Fibroblast of villous mesenchyme (primary cell): ENCODE data around the gene FADD. TPM values are rescaled to one million over a fixed set of nuclear protein-coding genes. Genes with fewer than 3 reads are reported as not detected.

Source experiments
- DNase-seq: peaks from one replicate; pipeline ENCODE4 v3.0.0-alpha.2; 2010; ENCODE audit warnings: low read depth
- H3K4me3 ChIP-seq: 2 replicates; pipeline ENCODE4 v1.5.1; 2011; ENCODE audit warnings: low read depth, mild to moderate bottlenecking, low read length
- total RNA-seq: library from RNA; depleted of rRNA; stranded (reverse); fragments of >200 nt; gene quantifications from 2 replicates; pipeline ENCODE4 v1.2.3, GENCODE V29; 2012
- TF ChIP-seq, protein P1 (sequence below): IDR thresholded peaks from 2 replicates; pipeline ENCODE4 v1.5.1; 2012; ENCODE audit warnings: low read depth, mild to moderate bottlenecking, low read length; ENCODE audit not compliant: insufficient read depth

The FADD gene
- total RNA-seq, 1 donor = 49.7 TPM

DNA sequence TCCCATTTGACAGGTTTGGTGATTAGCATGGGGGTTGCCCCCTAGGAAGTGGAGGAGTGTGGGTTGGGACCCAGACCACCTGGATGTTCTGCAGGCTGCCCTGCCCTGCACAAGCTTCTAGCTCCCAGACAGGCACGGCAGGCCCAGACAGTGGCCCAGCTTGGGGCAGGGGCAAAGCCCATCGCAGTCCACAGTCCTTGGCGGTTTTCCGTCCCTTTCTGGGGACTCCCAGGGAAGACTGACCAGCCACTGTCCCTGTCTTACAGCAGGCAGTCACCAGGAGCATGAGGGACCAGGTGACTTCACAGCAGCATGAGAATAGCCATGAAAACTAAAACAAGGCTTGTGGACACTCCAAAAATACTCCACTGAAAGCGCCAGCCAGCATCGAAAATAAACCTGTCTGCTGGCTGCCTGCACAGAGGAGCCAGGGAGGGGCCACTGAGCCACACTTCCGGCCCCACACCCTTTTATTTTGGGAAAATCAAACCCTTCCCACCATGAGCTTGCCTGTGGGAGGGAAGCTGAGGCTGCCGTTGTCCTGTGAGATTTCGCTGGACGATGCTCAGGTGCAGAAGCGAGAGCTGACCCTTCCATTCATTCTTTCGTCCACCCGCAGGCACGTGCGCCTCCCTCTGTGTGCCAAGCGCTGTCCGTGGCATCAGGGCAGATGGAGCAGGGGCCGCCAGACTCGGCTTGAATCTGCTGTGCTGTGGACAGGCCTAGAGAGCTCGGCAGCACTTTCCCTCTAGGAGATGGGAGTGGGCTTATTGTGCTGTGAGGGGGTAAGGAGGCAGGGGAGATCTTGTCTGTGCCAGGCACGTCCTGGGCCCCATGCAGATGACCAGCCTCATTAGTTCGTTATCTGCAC, 28.0 kb downstream of the FADD start:
- no peak for DNase-seq
- TF ChIP-seq, protein P1, sequence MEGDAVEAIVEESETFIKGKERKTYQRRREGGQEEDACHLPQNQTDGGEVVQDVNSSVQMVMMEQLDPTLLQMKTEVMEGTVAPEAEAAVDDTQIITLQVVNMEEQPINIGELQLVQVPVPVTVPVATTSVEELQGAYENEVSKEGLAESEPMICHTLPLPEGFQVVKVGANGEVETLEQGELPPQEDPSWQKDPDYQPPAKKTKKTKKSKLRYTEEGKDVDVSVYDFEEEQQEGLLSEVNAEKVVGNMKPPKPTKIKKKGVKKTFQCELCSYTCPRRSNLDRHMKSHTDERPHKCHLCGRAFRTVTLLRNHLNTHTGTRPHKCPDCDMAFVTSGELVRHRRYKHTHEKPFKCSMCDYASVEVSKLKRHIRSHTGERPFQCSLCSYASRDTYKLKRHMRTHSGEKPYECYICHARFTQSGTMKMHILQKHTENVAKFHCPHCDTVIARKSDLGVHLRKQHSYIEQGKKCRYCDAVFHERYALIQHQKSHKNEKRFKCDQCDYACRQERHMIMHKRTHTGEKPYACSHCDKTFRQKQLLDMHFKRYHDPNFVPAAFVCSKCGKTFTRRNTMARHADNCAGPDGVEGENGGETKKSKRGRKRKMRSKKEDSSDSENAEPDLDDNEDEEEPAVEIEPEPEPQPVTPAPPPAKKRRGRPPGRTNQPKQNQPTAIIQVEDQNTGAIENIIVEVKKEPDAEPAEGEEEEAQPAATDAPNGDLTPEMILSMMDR = no peak

DNA sequence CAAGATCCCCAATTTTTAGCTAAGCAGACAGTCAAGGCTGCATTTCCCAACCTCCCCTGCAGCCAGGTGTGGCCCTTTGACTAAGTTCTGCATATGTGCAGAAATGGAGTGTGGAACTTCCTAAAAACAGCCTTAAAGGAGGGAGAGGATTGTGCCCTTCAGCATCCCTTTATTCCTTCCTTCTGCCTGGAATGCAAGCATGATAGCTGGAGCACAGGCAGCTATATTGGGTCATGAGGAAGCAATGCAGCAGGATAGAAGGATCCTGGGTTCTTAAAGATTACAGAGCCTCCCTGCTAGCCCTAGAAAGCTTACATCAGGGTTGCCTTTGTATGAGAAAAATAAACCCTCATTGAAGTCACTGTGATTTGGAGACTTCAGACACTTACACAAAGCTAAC, 29.9 kb downstream of the FADD start:
- H3K4me3 ChIP-seq = no peak overlapping the region
- TF ChIP-seq, protein P1 = no peak
- no peak for DNase-seq

More for the DNA sequence above, 28.0 kb downstream of the FADD start:
- H3K4me3 ChIP-seq = no peak overlapping the region

DNA sequence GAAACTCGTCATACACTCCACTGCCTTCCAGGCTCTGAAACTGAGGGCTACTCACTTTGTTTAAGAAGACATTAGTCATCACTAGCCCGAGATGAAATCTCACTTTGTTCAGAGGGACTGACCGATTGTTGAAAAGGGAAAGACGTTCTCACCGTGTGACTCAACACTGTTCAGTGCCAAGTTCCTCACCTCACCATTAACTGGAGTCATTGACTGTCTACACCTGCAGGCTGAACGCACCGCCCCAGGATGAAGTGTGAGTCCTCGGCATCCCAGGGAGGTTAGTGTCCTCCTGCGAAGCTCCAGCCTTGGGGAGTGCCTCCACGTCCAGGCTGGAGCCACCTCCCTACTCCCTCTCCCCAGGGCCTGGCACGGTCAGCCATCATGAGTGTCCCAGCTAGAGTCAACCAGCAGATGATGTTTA, 30.4 kb downstream of the FADD start:
- peak; percentile 67 for DNase-seq
- TF ChIP-seq, protein P1 = no peak
- H3K4me3 ChIP-seq = no peak overlapping the region

DNA sequence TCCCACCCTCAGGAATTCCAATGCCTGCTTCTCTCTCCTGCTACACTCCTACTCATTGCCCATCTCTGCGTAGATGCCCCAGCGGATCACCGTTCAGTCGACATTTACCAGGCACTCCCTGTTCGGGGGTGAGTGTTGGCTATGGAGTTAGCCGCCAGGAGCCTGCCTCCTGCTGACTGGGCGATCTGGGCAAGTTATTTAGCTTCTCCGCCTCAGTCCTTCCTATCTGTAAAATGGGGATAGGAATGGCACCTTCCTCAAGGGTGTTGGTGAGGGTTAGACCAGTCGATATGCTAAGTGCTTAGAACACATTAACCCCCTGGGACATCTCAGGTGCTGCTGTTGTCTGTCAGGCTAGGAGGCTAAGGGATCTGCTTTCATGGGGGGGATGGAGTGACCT, 30.9 kb downstream of the FADD start:
- DNase-seq = no peak
- H3K4me3 ChIP-seq = no peak overlapping the region
- TF ChIP-seq, protein P1 = no peak

DNA sequence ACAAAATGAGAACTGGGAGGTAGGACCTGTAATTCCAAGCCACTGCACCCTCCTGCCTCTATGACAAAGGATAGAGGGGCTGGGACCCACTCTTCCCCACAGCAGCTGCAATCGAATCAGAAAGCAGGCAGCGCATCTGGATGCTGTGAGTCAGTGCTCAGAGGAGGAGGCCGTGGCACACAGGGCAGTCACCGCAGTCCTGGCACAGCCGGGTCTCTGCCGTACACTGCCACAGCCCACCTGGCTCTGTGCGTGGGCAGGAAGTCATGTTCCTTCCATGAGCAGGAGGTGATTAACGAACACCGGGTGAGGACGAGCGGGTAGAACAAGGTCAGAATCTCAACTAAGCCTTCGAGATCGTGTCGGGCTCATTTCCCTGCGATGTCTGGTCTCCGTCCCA, 37.2 kb downstream of the FADD start:
- TF ChIP-seq, protein P1 = no peak
- DNase-seq = no peak
- H3K4me3 ChIP-seq = no peak overlapping the region

DNA sequence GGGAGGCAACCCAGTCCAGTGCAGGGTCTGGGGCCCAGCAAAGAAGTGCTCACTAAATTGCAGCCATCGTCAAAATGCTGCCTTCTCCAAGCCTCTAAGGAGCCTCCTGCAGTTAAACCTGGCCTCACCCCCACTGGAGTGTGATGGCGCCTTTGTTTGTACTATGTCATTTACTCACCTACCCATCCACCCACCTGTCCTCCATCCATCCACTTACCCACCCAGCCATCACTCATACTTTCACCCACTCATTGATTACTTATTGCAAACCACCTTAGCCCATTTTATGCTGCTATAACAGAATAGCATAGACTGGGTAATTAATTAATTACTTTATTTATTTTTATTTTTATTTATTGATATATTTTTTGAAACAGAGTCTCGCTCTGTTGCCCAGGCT, 38.6 kb downstream of the FADD start:
- DNase-seq = no peak
- no peak overlapping the region for H3K4me3 ChIP-seq
- TF ChIP-seq, protein P1 = no peak

DNA sequence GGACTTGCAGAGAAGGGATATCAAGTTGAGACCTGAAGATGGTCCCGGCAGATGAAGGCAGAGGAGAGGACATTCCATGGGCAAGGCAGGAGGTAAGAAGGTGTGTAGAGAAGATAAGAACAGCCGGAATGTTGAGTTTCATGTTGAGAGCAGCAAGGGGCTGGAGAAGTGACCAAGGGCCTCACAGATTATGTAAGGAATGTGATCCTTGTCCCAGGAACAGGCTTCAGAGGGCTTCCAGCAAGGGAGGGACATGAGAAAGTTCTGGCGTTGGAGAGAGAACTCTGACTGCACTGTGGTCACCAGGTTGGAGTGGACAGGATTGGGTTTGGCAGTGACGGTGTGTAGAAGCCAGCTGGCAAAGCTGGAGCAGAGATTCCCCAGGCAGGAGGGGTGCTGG, 39.8 kb downstream of the FADD start:
- DNase-seq = no peak

More for the DNA sequence above, 39.8 kb downstream of the FADD start:
- TF ChIP-seq, protein P1 = no peak
- H3K4me3 ChIP-seq = no peak overlapping the region
